Activated CD4-positive, alpha-beta T cell treated with anti-CD3 and anti-CD28 coated beads, Interleukin-2, Interleukin-6, amounts not matched to agents 100 ng/mL and 50 ng/mL, durations not matched to agents 16 hours and 8 hours (primary cell): ENCODE results near the gene CAMTA1.

Experiments
- DNase-seq: peaks from one replicate; pipeline ENCODE4 v3.0.0-alpha.2; 2020

The CAMTA1 gene

GRCh38 chr1:7010534-7011200 is 225.4 kb downstream of the CAMTA1 start:
- no peak for DNase-seq

GRCh38 chr1:7011826-7012225 is 226.6 kb downstream of the CAMTA1 start:
- no peak for DNase-seq

GRCh38 chr1:7012461-7012924 is 227.2 kb downstream of the CAMTA1 start:
- no peak for DNase-seq

- no peak for DNase-seq
Observed at GRCh38 chr1:7013833-7014639, 228.8 kb downstream of the CAMTA1 start.

- no peak for DNase-seq
Observed at GRCh38 chr1:7014640-7014930, 229.3 kb downstream of the CAMTA1 start.

- DNase-seq: no peak
Observed at GRCh38 chr1:7015022-7015421, 229.8 kb downstream of the CAMTA1 start.

- no peak for DNase-seq
Observed at GRCh38 chr1:7018351-7018750, 233.1 kb downstream of the CAMTA1 start.

- DNase-seq: no peak
Observed at GRCh38 chr1:7018826-7019225, 233.6 kb downstream of the CAMTA1 start.

- DNase-seq: no peak
Observed at GRCh38 chr1:7019510-7019909, 234.3 kb downstream of the CAMTA1 start.

GRCh38 chr1:7022058-7022457 is 236.8 kb downstream of the CAMTA1 start:
- no peak for DNase-seq

GRCh38 chr1:7025013-7025412 is 239.8 kb downstream of the CAMTA1 start:
- DNase-seq: no peak

- DNase-seq: no peak
Observed at GRCh38 chr1:7026169-7026568, 240.9 kb downstream of the CAMTA1 start.

GRCh38 chr1:7032992-7033391 is 247.7 kb downstream of the CAMTA1 start:
- DNase-seq: no peak

- no peak for DNase-seq
Observed at GRCh38 chr1:7036386-7036785, 251.1 kb downstream of the CAMTA1 start.

GRCh38 chr1:7039590-7040220 is 254.5 kb downstream of the CAMTA1 start:
- no peak for DNase-seq

- DNase-seq: no peak
Observed at GRCh38 chr1:7040969-7041695, 255.9 kb downstream of the CAMTA1 start.

GRCh38 chr1:7042322-7043190 is 257.3 kb downstream of the CAMTA1 start:
- DNase-seq: peak; percentile 31

GRCh38 chr1:7043191-7043549 is 257.9 kb downstream of the CAMTA1 start:
- DNase-seq: no peak

GRCh38 chr1:7043719-7044535 is 258.7 kb downstream of the CAMTA1 start:
- no peak for DNase-seq

GRCh38 chr1:7045897-7046296 is 260.6 kb downstream of the CAMTA1 start:
- DNase-seq: no peak

GRCh38 chr1:7046314-7046713 is 261.1 kb downstream of the CAMTA1 start:
- DNase-seq: no peak

- DNase-seq: no peak
Observed at GRCh38 chr1:7046891-7047290, 261.6 kb downstream of the CAMTA1 start.
